ENCODE data around the gene IFNGR2.
"Not testable (repeated sequence)": the region's sequence is repeated elsewhere in the genome, so short reads cannot be mapped to it uniquely, and the experiment has no call there.

Gene IFNGR2

GRCh38 chr21:33403128-33403785, at the start of gene IFNGR2:
Gene IFNGR2 (plus strand): TSS chr21:33403413. CDS start chr21:33403544, 131 bp downstream.
- peak; percentile 78 for DNase-seq (ENCODE audit: low spot score)

- DNase-seq (ENCODE audit: low spot score), result no peak
Observed at GRCh38 chr21:33355355-33355754, 47.9 kb upstream of the IFNGR2 start.

GRCh38 chr21:33355996-33356395, 47.2 kb upstream of the IFNGR2 start:
- no peak for DNase-seq (ENCODE audit: low spot score)

GRCh38 chr21:33357177-33357576, 46.0 kb upstream of the IFNGR2 start:
- DNase-seq (ENCODE audit: low spot score), result no peak

GRCh38 chr21:33359446-33359845, 43.8 kb upstream of the IFNGR2 start:
- no peak for DNase-seq (ENCODE audit: low spot score)

- peak; percentile 62 for DNase-seq (ENCODE audit: low spot score)
Observed at GRCh38 chr21:33360281-33360680, 42.9 kb upstream of the IFNGR2 start.

- DNase-seq (ENCODE audit: low spot score), result peak; percentile 80
Observed at GRCh38 chr21:33360881-33361602, 42.2 kb upstream of the IFNGR2 start.

GRCh38 chr21:33362044-33362555, 41.1 kb upstream of the IFNGR2 start:
- DNase-seq (ENCODE audit: low spot score), result no peak

- DNase-seq (ENCODE audit: low spot score), result not testable (repeated sequence)
Observed at GRCh38 chr21:33363911-33364609, 39.2 kb upstream of the IFNGR2 start.

- no peak for DNase-seq (ENCODE audit: low spot score)
Observed at GRCh38 chr21:33364830-33365229, 38.4 kb upstream of the IFNGR2 start.

- no peak for DNase-seq (ENCODE audit: low spot score)
Observed at GRCh38 chr21:33367309-33367973, 35.8 kb upstream of the IFNGR2 start.

GRCh38 chr21:33368124-33368523, 35.1 kb upstream of the IFNGR2 start:
- no peak for DNase-seq (ENCODE audit: low spot score)

- no peak for DNase-seq (ENCODE audit: low spot score)
Observed at GRCh38 chr21:33368576-33368975, 34.6 kb upstream of the IFNGR2 start.

- no peak for DNase-seq (ENCODE audit: low spot score)
Observed at GRCh38 chr21:33369586-33369985, 33.6 kb upstream of the IFNGR2 start.

GRCh38 chr21:33370305-33370704, 32.9 kb upstream of the IFNGR2 start:
- no peak for DNase-seq (ENCODE audit: low spot score)

GRCh38 chr21:33371366-33371765, 31.8 kb upstream of the IFNGR2 start:
- DNase-seq (ENCODE audit: low spot score), result no peak

GRCh38 chr21:33372582-33372981, 30.6 kb upstream of the IFNGR2 start:
- DNase-seq (ENCODE audit: low spot score), result no peak

GRCh38 chr21:33373451-33373850, 29.8 kb upstream of the IFNGR2 start:
- DNase-seq (ENCODE audit: low spot score), result peak; percentile 16

- no peak for DNase-seq (ENCODE audit: low spot score)
Observed at GRCh38 chr21:33374080-33374449, 29.1 kb upstream of the IFNGR2 start.

- DNase-seq (ENCODE audit: low spot score), result peak; percentile 54
Observed at GRCh38 chr21:33374450-33375096, 28.6 kb upstream of the IFNGR2 start.

- DNase-seq (ENCODE audit: low spot score), result no peak
Observed at GRCh38 chr21:33375101-33375644, 28.0 kb upstream of the IFNGR2 start.

All from GM03348 (cell line).